CD4-positive, alpha-beta T cell treated with Interleukin-6 at 100 ng/mL for 8 hours (primary cell): ENCODE results near the gene RRAS.
A peak's percentile ranks its signal among the peaks of the same experiment; 100 is the strongest.

ENCODE experiments used
- DNase-seq: peaks from one replicate; pipeline ENCODE4 v3.0.0-alpha.2; 2020; ENCODE audit warnings: mixed read lengths, low spot score

RRAS gene

DNA sequence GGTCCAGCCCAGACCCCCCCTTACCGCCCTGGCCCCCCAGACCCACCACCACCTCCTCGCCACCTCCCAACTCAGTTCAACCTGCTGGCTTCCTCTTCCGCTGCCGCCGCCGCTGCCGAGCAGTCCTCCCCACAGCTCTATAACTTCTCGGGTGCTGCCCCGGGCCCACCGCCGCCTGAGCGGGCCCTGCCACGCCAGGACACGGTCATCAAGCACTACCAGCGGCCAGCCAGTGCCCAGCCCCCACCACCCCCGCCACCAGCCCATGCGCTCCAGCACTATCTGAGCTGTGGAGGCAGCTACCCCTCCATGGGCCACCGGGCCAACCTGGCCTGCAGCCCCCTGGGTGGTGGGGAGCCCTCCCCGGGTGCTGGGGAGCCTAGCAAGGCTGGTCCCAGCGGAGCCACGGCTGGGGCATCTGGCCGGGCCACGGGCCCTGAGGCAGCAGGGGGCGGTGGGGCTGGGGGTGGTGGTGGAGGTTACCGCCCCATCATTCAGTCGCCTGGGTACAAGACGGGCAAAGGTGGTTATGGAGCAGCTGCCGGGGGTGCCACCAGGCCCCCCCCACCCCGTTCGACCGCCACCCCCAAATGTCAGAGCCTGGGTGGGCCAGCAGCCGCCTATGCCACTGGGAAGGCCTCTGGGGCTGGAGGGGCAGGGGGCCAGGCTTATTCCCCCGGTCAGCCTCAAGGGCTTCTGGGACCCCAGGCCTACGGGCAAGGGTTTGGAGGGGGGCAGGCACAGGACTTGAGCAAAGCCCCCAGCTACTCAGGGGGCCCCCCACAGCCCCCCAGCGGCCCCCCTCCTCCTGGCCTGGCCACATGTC, 44.7 kb downstream of the RRAS start:
- no peak for DNase-seq

DNA sequence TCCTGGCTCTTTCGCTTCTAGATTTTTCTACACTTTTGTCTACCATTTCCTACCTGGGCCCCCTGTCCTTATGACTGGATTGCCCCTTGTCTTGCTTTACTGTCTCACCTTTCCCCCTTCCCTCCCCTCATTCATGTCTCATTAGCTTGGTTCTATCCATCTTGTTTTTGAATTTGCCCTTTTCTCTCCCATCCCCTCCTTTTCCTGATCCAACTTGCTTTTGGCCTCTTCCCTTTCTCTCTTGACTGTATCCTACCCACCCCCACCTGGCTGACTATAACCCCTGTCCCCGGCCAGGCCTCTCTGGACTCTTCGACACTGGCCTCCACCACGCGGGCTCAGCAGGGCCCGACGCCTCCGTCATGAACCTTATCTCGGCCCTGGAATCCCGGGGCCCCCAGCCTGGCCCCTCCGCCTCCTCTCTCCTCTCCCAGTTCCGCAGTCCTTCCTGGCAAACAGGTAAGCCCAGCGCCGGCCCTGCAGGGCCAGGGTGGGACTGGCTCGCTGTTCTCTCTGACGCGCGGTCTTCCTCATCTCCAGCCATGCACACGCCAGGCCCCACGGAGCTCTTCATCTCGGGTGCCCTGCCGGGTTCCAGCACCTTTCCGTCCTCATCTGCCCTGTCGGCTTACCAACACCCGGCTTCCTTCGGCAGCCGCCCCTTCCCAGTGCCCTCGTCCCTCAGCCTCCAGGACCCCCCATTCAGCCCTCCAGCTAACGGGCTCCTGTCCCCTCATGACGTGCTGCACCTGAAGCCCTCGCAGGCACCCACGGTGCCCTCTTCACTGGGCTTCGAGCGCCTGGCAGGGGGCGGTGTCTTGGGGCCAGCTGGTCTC, 45.6 kb downstream of the RRAS start:
- no peak for DNase-seq

DNA sequence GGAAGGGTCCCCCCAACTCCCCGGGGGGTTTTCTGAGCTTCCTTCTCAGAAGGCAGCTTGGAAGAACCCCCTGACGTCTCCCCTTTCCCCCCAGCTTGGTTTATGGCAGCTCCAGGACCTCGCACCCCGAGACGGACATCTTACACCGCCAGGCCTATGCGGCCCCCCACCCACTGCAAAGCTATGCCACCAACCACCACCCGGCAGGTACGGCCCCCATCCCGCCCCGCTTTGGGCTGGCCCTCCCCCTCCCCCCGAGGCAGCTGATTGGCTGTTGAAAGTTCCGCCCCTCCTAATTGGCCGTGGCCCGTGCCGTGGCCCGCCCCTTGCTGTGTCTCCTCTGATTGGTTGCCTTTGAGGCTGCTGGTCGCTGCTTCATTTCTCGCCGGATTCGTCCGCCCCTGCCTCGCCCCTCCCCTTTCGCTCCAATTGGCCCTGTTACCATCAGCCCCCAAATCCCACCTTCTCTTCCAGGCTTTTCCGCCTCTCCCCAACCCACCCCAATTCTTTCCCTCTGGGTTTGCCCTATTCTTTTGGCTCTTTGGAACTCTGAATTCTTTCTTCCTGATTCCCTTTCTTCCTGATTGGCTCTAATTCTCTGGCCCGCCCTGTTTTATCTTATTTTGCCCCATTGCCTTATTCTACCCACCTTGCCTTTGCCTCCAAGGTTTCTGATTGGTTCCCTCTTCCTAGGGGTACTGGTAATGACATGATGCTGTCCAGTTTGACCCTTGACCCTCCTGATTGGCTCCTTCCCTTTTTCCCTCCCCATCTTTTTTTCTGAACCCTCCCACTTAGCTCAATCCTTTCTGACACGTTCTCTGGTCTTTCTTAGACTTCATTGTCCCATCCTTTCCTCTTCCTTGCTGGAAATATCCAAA, 46.5 kb downstream of the RRAS start:
- DNase-seq = peak; percentile 93

DNA sequence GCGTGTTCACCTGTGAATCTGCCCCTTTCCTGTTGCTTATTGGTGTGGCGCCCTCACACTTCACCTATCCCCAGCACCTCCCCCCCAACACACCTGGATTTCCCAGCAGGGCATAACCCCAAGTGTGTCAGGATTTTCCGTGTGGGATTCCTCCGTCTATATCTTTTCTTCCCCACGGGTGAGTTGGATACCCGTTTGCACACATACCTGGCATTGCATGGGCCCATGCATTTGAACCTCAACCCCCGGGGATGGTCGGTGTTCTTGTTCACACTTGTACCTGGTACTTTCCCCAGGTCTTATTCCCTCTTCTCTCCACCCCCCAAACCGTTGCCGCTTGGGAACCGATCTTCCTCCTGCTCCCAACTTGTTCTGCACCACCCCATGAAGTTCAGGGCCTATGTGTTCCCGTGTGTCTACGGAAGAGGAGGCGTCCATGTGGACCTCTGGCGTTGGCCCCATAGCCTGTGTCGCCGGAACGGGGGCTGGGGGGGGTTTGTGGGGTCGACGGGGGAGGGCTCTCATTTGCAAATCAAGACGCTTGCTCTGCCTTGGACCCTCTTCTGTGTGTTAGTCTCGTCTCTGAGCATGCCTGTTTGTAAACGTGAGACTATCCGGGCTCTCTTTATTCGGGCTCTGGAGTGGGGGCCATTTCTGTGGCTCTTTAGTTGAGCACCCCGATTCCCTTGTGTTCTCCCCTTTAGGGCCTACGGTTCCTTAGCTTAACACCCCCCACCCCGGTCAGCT, 47.3 kb downstream of the RRAS start:
- no peak for DNase-seq

DNA sequence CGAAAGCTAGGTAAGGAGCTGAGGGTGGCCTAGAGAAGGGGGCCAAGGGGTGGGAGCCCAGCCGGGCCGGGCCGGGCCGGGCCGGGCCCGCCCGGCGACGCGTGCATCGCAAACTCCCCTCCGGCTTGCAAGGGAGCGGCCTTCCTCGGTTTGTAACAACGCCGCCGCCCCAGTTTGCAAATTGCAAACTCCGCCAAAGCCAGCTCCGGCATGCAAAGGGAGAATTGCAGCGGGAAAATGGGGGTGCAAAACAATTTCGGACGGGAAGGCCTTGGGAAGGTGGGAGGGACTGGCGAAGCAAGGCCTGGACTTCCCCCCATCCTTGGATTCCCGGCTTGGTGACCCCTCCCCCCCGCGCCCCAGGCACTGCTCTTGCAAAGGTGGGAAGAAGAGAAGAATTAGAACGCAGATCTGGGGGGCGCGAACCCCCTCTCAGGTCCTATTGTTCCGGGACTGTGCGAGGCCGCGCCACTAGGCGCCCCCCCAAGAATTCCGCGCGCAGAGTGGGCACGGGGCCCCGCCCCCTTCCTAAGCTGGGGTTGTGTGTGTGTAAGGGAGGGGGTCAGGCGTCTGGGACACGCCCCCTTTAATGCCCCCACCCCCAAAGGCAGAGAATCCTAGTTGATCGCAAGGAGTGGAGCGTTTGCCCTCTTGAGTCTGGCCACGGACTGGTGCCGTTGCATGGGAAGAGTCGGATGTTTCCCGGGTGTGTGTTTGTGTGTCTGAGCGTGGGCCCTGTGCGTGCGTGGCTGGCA, 48.0 kb downstream of the RRAS start:
- DNase-seq = peak; percentile 42

DNA sequence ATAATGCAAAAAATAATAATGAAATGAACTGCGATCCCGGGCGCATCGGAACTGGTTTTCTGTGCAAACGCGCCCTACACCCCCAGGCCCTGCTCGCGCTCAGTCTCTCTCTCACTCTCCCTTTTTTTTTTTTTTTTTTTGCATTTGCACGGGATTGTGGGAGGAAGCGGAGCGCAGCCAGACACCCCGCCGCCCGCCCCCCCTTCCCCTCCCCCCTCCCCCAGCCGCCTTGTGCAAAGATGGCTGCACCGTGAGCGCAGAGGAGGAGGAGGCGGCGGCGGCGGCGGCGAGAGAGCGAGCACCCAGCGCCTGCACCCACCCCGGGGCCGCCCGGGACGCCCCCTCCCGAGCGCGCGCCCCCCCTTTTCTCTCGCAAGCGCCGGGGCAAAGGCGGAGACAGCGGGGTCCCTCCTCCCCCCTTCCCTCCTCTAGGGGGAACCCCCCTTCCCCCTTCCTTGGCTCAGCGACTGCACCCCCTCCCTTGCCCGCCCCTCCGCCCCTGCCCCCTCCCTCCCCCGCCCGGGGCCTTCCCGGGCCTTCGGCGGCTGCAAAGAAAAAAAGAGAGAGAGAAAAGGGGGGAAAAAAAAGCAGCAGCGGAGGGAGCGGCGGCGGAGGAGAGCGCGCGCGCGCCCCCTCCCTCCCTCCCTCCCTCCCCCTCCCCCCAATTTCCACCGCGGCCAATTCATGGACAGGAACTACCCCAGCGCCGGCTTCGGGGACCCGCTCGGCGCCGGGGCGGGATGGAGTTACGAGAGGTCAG, 48.8 kb downstream of the RRAS start, which contains the start of gene PRR12:
Gene PRR12, plus strand, starts transcription at position 212 of the 760 bp plus-strand sequence. Its CDS starts 473 bp downstream, at position 685.
- peak; percentile 81 for DNase-seq

DNA sequence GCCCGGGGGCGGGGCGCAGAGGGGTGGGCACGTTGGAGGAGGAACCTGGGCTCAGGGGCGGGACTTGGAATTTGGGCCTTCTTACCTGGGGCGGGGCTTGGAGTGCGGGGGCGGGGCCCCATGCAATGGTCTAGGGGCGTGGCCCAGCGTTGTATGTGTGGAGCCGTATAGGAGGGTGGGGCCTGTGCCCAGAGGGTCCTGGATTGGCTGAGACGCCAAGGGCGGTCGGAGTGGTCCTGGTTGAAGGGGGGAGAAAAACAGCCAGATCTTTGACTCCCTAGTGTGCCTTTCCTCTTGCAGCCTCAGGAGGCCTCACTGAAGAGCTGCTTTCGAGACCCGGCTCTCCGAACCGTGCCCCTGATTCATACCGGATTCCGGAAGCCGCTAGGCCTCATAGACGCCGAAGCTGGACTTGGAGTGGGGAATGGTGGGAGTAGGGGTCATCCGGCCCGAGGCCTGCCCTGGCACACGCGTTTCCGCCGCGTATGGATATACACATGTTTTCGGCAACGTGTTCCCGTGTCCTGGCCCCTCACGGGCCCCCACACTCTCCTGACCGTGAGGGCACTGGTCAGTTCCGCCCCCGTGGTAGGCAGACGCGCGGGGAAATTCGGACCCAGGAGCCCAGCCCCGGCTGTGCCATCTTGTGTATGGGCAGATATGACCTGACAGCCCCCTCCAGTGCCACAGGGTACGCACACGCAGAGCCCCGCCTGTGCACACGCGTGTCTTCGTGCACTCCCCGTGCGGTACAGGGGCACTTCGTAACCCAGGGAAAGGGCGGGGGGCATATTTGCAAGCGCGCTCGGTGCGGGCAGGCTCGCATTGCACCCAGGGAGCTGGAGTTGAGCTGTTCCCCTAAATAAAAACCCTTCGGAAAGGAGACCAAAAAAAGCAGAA, 49.6 kb downstream of the RRAS start:
- peak; percentile 98 for DNase-seq

DNA sequence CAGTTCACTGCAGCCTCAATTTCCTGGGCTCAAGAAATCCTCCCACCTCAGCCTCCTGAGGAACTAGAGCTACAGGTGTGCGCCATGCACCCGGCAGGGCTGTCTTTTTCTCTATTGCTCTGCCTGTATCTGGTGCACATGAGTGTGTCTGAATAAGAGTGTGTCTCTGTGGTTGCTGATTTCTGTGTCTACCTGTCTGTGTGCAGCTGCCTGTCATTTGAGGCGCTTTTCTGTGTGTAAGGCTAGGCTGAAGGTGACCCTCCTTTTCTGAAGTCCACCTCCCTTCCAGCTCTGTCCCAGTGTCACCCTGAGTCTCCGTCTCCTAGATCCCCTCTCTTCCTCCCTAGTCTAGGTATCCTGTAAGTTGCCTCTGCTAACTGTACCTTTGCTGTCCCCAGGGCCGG, 50.4 kb downstream of the RRAS start:
- no peak for DNase-seq

DNA sequence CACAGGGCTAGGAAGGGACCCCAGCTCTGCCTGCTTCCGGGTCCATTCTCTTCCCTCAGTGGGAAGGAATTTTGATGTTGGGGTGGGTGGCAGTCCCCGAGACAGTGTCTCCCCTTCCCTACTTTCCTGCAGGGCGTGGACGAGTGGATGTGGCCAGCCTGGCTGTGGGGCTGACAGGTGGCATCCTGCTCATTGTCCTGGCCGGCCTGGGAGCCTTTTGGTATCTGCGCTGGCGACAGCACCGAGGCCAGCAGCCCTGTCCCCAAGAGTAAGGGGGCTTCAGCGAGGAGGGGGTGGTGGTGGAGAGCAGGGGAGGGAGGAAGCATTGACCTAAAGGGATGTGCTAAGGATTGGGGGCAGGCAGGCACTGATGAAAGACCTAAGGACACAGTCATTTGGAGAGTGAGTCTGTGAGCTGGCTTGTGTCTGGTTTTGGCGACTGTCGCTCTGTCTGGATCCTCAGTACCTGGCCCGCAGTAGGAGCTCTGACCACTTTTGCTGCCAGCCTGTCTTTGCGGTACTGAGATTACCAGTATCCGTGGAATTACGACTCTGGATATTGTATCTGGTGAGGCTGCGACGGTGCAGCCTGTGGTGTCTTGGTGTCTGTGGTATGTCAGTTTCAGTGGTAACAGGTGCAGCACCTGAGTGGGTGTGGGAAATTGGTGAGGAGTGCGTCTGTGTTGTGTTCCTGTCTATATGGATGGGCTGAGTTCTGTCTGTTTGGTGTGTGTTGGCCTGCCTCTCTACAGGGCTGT, 51.4 kb downstream of the RRAS start:
- DNase-seq = no peak

DNA sequence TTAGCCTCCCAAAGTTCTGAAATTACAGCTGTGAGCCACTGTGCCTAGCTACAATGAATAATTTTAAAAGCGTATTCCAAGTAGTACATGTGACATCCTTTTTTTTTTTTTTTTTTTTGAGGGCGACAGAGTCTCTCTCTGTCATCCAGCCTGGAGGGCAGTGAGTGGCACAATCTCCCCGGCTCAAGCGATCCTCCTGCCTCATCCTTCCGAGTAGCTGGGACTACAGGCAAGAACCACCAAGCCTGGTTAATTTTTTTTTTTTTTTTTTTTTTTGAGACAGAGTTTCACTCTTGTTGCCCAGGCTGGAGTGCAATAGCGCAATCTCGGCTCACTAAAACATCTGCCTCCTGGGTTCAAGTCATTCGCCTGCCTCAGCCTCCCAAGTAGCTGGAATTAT, 52.7 kb downstream of the RRAS start:
- no peak for DNase-seq
